HG02840 (cell line): ENCODE data around the gene MAP3K6.
"Not testable (repeated sequence)": the region's sequence is repeated elsewhere in the genome, so short reads cannot be mapped to it uniquely, and the experiment has no call there.

Source experiments
- ATAC-seq: cut with Tn5 transposase; IDR thresholded peaks from one replicate; pipeline ENCODE4 v1.9.1; 2021; ENCODE audit warnings: mild to moderate bottlenecking, moderate library complexity, moderate number of reproducible peaks; ENCODE audit not compliant: unreplicated experiment, low FRiP score

The MAP3K6 gene

DNA sequence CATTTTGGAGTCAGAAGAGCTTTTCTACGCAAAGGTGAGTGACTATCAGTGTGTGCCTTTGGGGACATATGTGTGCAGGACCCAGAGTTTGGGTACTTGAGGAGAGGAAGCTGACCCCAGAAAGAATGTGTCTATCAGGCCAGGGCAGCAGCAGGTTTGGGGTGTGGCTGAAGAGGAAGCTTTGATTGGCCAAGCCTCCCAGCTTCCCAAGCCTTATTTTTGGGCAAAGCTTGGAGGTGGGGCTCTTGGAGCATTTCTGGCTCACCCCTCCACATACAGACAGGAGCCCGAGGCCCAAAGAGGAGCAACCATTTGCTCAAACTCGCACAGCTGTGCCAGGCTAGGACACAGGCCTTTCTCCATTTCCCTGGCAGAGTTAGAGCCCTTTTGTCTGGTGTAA, 30.3 kb upstream of the MAP3K6 start:
- ATAC-seq = no peak

- no peak for ATAC-seq
Measured at GRCh38 chr1:27395441-27396195, 28.9 kb upstream of the MAP3K6 start.

DNA sequence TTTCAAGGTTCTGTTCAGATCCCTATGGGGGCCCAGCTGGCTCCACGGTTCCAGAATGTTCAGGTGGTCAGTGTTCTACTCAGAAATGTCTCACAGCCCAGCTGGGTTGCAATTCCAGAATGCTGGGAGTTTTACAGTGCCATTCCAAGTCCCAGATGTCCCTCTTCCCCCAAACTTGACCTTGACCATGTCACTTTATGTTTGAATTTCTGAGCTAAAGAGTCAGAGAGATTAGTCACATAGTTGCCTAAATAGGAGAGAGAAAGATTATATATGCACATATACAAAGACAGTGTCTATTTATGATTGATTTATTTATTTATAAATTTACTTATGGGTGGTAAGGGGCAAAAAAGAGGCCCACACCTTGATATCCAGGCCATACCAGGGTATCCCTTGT, 28.2 kb upstream of the MAP3K6 start:
- ATAC-seq = no peak

- no peak for ATAC-seq
Measured at GRCh38 chr1:27394282-27394658, 27.5 kb upstream of the MAP3K6 start.

GRCh38 chr1:27393641-27394281, 27.0 kb upstream of the MAP3K6 start:
- no peak for ATAC-seq

- no peak for ATAC-seq
Measured at GRCh38 chr1:27392778-27393635, 26.2 kb upstream of the MAP3K6 start.

DNA sequence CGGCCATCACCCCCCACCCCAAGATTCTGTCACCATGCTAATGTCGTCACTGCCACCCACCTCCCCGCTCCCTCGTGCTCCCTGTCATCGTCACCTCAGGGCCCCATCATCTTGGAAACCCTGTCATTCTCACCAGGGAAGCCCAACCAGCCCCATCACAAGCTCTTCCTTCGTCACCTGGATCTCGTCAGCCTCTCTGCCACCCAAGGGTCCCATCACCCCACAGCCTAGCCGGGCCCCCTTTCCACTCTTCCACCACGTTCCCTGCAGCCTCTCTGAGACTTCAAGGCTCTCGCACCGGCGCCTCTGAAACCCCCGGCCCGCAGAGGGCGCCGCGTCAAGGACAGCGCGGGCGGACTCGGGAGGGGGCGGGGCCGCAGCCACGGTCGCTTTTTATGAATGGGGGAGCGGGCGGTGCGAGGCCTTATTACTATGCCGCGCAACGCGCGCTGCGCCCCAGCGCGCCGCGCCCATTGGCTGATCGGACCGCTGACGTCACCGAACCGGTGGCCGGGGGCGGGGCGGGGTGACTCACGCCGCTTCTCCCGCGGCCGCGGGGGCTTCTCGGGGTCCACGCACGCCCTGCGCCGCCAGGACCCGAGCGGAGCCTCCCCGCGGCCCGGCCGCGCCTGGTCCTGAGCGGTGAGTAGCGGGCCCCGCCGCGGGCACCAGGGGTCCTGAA, 25.5 kb upstream of the MAP3K6 start, which contains the start of gene GPR3:
GPR3 (plus strand) TSS at position 527 of the 682 bp plus-strand sequence. CDS start 1,177 bp downstream, outside the sequence.
- peak; percentile 80 for ATAC-seq

- no peak for ATAC-seq
Measured at GRCh38 chr1:27391511-27392095, 24.8 kb upstream of the MAP3K6 start.

DNA sequence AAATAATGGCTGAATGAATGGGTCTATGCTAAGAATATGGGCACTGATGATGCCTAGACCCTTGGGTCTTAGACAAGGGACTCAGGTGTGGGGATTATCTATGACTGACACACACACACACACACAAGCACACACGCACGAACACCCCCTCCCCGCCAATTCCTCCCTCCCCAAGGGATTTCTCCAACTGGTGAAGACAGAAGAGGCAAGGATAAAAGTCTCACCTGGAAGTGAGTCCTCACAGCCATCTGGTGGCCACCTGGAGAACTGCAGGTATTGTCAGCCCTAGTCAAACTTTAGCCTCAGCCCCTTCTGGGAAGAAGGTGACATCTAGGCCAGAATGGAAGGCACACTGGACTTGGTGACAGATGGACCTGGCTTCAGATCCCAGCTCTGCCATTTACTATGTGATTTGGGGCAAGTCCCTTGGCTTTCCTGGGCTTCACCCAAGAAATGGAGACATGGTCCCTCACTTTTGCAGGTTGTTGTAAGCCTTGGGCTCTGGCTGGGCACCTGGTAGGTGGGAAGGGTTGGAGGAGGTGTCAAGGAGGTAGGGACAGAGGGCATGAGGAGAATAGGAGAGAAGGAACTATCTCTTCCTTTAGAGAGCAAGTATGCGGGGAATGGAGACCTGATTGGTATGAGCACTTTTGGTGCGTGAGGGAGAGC, 21.7 kb upstream of the MAP3K6 start:
- ATAC-seq = no peak

GRCh38 chr1:27384797-27385196, 18.0 kb upstream of the MAP3K6 start:
- not testable (repeated sequence) for ATAC-seq

DNA sequence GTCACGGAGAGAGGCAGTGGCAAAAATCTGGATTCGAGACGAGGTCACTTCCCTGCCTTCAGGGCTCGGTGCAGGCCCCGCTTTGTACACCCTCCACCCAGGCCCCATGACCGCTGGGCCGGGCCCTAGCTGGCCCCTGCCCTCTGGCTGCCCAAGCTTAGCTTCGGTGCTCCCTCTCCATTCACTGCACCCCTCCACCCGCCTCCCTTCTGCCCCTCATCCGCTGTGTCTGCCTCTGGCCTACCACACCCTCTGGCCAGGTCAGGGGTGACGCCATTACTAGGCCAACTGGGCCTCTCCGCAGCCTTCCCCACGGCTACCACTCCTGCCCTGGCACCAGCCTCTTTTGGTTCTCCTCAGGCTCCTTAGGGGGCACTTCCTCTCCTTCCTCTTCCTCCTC, 16.9 kb upstream of the MAP3K6 start:
- ATAC-seq = no peak

DNA sequence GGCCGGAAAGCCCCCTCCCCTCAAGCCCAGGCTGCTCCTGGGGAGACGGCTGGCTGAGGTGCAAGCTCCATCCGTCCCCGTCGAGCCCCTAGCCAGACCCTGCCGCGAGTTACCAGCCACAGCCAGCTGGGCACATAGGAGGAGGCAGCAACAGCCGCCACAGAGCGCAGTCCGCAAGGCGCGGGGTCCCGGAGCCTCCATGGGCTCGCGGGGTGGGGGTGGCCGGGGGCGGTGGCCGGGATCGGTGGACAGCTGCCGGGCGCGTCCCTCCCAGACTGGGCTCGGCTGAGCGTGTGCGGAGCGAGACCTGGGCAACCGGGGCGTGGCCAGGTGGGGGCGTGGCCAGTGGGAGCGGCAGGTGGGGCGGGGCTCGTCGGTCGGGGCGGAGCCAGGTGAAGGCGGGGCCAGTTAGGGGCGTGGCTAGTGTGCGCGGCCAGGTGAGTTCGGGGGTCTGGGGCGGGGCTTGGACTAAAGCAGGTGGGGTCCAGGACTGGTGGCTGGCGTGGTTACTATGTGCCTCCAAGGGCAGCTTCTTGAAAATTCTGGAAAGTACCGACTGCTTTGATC, 16.4 kb upstream of the MAP3K6 start, which contains the start of gene CD164L2:
CD164L2 (minus strand) TSS at position 295 of the 567 bp plus-strand sequence; CDS start at position 201, 94 bp downstream.
- ATAC-seq = no peak

DNA sequence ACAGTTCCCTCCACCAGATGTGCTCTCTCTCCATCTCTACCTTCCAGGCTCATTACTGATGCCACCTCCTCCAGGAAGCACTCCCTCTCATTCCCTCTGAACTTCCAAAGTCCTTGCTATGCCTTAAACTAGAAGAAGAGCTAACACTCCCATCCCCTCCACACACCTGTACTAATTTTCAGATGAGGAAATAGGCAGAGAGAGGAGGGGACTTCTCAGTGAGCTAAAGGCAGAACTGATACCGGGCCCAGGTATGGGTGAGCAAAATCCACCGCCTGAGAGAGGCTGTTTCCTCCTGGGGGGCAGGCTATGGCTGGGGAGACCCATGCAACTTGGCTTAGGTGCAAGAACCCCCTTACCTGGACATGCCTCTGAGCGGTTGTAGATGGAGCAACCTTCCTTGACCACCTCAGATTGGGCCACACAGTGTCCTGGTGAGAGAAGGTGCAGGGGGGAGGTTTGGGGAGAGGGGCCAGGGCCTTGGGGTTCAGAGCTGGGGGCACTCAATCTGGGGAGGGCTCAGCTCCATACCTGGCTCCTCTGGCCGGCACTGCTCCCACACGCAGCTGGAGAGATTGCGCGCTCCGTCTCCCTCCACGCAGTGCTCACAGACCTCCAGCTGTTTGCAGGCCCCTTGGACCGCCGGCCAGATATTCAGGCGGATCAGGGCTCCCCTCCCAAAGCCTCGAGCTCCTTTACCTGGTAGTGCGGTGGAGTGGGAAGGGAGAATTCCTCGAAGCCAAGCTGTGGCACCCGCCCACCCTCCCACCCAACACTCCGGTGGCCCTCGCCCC, 15.4 kb upstream of the MAP3K6 start:
- ATAC-seq = no peak

- no peak for ATAC-seq
Measured at GRCh38 chr1:27380766-27381733, 14.3 kb upstream of the MAP3K6 start.

GRCh38 chr1:27380224-27380623, 13.5 kb upstream of the MAP3K6 start:
- ATAC-seq = no peak

GRCh38 chr1:27379564-27380122, 12.9 kb upstream of the MAP3K6 start:
- no peak for ATAC-seq
